NOMO-1 treated with DMSO at 0.1 percent for 48 hours (cell line): ENCODE results near the gene CCL13.
A peak's percentile ranks its signal among the peaks of the same experiment; 100 is the strongest.

Experiments
- DNase-seq: peaks from one replicate; lab custom pipeline; 2025; ENCODE audit not compliant: unreplicated experiment; lab: John Stamatoyannopoulos, UW

Gene CCL13

DNA sequence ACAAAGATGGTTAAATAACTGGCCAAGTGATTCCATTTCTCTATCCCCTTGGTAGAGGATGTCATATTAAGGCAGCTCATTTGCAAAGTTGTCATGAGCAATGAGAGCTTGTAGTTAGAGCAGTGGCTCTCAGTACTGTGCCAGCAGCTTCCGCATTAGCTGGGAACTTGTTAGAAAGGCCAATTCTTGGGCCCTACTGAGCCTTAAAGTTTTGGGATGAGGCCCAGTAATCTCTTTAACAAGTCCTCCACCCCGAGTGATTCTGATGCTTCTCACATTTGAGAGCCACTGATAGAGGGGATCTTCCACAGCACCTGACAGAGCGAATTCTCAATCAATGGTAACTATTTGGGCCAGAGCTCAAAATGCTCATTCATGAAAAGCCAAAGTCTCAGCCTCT is 26.9 kb downstream of the CCL13 start:
- no peak for DNase-seq

DNA sequence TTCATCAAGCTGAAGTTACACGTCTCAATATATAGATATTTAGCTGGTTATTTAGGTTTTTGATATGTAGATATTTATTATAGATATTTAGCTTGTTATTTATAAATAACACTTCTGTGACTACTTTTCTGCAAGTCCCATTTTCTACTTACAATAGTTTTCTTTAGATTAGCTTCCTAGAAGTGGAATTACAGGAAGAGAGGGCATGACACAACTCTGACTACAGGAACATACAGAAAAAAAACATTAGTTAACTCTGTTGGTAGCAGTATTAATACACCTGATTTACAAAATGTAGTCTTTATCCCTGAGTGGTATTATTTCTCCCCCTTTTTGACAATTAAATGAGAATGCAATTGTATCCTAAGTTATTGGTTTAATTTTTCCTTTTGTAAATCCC is 28.0 kb downstream of the CCL13 start:
- no peak for DNase-seq

DNA sequence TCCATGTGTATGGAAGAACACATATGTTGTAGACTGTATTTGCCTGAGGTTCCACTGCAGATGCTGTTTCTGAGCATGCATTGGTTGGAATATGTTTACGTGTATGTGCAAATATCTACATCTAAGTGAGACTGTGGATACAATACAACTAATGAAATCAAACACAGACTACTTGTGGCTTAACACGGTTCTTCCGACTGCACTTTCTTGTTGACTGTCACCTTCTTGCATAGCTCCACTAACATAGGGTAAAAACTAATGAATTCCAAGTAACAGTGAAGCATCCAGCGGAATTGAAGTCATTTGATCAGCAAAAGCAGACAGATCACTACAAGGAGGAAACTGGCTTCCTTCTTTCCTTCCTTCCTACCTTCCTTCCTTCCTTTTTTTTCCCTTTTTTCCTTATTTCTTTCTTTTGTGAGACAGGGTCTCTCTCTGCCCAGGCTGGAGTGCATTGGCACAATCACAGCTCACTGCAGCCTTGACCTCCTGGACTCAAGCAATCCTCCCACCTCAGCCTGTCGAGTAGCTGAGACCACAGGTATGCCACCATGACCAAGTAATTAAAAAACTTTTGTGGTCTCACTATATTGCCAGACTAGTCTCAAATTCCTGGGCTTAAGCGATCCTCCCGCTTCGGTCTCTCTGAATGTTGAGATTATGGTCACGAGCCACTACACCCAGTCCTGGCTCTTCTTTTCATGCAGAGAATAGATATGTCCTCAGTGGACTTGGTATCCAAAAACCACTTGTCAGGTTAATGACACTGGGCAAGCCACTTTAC is 28.7 kb downstream of the CCL13 start:
- no peak for DNase-seq

DNA sequence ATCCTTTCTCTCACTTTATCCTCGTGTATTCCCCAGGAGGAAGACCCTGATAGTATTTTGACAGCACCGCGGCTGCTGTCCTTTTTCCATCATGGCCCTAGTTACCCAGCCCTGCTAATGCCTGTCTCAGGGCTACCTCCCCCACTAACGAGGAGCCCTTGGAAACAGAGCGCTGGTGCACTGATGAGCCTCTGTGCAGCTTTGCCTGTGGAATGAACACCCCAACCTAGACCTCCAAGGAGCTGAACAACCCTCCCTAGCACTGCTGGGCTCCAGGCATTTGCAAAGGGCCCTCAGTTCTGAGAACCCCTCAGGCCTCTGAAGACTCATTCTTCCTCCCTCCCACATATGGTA is 30.0 kb downstream of the CCL13 start:
- no peak for DNase-seq

DNA sequence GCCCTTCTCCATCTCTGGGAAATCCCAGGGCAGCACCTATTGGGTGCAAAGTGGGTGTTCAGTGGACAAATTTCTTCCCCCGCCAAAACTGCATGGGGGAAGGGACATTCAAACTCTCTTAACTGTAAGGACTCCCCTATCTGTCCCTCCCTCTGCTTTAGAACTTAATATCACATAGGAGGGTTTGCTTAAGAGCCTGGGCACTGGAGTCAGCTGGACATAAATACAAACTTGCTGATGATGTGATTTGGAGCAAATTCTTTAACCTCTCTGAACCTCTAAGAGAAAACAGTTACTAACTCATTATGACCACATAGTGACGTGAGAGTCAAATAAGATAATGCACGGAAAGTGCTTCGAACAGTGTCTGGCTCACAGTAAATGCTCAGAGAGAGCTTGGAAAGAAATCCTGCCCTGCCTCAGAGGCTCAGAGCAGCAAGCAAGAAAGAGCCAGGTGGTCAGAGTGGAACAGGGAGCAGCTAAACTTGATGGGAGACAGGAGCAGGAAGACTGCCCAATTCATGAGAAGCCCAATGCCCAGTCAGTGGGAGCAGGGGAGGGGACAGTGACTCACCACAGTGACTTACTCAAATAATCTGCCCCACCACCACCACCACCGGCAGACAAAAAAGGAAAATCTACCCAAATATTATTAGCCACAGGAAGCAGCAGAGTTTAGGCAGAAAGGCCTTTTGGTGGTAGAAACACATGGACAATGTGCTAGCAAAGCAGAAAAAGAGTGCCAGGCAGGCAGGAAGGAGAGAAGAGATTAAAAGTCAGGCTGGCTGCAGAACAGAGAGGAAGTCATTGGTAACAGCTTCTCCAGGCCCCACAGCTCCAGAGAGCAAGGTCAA is 30.6 kb downstream of the CCL13 start:
- peak; percentile 60 for DNase-seq

DNA sequence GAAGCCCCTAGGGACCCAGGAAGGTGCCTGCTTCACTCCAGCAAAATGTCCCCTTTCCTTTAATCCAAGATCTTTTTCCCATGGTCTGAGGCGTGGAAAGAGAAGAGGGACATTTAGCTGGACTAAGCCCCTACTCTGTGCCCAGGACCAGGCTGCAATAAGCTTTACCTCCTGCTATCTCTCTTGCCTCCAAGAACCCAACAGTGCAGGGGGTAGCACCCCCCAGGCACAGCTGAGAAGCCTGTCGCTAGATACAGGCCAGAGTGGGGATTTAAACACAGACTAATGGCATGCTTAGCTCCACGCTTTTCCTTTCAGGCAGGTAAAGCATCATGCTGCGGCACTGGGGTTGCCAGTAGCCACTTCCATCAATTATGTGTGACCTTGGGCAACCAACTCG is 31.3 kb downstream of the CCL13 start:
- DNase-seq, result no peak

DNA sequence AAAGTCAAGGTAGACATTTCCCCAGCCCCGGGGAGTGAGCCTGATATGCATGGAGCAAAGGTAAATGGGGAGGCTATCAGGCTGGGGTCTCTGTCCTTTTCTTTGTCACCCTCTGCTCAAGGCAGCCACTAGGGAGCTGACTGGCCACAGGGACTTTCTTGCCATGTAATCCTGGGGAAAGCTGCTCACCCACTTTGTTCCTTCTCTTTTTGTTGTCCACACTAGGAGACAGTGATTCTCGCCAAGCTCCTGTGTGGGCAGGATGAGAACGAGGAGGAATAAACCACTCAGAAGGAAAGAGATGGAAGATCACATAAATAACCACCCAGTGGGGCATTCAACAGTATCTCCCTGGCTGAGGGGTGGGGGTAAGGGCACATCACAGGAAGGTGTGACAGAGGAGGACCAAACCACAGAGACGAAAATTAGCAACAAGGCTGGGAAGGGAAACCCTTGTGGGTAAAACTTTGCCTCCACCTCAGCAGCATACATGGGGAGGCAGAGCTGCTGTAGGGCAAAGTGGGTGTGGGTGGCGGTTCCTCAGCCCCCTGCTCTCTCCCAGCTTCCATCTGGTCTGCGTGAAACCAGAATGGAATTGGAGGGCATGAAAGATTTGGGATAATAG is 33.0 kb downstream of the CCL13 start:
- no peak for DNase-seq

DNA sequence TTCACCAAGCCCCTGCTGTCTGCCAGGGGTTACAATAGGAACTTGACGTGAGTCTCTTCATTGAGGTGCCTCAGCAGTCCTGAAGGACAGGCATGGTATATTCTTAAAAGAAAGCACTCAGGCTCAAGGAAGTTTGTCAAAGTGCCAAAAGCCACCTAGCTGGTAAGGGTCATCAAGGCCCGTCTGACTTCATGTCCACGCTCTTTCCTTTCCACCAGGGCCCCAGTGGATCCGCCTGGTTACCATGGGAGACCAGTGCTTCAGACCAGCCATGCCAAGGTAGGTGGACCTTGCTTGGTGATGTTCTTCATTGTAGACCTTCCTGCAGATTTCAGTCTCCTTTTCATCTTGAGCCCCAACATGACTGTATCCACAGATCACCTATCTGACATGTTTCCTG is 34.4 kb downstream of the CCL13 start:
- no peak for DNase-seq

DNA sequence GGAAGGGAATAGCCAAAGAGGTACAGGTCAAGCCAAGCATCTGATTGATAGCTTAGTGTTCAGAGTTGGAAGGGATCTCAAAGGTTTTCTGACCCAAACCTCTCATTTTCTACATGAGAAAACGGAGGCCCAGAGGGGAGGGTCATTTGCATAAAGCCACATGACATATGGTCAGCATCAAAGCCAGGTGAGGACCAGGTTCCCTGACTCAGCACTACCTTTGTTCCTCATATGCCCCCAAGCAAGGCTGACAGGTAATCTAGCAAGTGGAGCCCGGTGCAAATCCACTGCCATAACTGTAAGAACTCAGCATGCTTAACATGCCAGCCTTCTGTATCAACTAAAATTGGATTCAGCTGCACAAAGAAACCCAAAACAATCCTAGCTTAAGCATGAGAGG is 35.0 kb downstream of the CCL13 start:
- DNase-seq, result no peak

DNA sequence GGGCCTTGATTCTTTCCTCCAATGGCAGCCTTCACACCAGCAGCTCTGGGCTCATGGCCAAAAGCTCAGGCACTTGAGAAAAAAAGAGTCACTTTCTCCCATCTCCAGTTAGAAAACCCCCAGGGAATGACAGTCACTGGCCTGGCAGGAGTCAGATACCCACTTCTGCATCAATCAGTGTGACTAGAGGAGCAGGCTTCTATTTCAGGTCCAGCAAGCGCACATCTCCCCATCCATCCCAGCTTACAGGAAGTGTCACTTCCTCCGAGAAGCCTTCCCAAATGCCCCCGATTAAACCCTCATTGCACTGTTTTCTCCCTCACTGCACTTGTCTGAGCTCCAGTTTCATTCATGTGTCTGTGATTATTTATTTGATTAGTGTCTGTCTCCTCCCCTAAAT is 37.1 kb downstream of the CCL13 start:
- no peak for DNase-seq

DNA sequence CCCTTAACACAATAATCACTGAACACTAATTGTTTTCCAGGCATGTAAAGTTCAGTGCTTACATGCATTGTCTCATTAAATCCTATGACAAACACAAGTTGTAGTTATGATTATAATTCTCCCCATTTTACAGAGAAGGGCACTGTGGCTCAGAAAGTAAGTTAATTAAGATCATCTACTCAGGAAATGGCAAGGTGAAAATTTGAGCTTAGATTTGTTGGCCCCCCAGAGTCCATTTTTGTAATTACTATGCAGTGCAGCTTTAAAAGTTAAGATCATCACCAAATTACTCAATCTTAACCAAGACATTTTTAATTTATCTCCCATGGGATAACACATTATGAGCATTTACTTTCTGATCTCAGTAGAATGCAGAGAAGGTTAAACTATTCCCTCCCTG is 41.0 kb downstream of the CCL13 start:
- no peak for DNase-seq

DNA sequence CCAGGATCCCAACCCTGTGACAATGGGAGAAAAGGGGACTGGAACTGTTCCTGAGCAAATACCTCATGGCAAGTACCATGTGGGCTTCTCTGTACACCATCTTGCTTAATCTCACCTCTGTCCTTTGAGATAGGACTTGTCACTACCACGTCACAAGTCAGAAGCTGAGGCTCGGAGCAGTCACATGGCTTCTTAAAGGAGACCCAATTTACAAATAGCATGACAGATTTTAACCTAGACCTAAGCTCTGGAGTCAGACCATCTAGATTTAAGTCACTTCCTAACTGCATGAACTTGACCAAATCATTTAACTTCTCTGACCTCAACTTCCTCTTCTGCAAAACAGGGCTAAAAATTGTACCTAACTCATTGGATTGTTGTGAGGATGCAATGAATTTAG is 42.7 kb downstream of the CCL13 start:
- peak; percentile 98 for DNase-seq

DNA sequence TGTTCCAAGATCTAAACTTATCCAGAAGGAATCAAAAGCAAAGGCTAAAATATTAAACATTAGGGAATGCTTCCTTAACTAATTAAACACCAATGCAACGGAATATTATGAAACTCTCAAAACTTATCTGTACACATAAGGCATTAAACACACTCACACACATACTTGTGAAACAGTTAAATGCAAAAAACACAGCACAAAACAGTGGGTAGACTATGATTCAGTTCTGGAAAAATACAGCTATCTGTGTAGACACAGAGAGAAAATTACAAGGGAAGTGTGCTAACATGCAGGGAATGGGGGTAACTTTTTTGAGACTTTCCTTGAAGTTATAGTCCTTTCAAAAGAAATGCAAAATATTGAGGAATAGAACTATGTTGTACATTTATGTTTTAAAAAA is 43.4 kb downstream of the CCL13 start:
- DNase-seq, result no peak

DNA sequence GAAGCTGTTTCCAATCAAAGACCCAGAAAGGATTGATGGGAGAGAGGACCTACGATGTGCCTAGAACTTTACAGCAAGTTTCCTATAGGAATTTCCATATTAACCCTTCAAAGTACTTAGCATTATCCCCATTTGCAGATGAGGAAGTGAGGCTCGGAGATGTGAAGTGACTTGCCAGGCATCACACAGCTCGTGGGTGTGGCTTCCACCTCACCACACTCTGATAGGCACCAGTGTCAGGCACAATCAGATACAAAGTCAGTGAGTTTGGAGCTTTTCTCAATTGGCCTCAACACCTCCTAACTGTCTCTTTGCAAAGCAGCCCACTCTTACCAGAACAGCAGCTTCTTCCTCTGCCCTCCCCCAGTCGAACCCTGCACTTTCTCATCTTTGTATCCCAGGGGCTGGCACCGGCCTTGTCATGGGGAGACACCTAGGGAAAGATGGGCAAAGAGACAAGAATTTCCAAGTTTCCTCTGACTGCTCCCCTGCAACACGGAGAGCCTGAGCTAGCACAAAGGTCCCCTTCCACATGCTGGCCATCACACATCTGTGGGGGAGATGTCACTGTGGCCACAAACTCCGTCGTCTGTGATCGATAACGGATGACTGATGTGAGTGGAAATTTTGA is 44.1 kb downstream of the CCL13 start:
- DNase-seq, result no peak

DNA sequence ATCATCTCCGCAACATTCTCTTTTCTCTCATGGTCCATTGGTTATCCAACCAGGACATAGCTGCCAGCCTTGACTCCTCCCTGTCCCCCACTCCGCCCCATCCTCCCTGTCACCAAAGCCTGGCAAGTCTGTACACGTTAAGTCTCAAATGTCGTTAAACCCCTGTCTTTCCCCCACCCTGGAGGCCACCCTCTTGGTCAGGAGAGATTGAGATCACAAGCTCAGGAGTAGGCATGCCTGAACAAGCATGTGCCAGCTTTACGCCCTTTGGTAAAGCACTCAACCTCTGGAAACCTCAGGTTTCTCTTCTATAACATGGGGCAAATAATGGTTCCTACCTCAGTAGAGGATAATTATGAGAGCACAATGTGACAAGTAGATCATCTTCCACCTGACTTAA is 44.9 kb downstream of the CCL13 start:
- peak; percentile 44 for DNase-seq

DNA sequence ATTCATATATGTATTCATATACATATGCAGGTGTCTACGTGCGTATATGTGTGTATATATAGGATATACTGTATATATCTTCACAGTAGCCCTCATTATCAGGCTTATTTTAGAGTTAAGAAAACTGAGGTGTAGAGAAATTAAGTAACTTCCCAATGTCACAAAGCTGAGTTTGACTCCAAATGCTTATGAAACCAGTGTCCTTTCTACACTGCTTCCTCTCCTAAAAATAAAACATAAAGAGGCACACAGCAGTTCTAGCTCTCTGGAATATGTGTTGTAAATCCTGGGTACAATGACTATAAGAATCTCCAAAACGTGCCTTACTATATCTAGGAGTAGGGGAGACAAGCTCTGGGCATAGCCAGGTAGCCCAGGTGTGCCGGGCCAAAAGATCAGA is 46.7 kb downstream of the CCL13 start:
- peak; percentile 53 for DNase-seq

DNA sequence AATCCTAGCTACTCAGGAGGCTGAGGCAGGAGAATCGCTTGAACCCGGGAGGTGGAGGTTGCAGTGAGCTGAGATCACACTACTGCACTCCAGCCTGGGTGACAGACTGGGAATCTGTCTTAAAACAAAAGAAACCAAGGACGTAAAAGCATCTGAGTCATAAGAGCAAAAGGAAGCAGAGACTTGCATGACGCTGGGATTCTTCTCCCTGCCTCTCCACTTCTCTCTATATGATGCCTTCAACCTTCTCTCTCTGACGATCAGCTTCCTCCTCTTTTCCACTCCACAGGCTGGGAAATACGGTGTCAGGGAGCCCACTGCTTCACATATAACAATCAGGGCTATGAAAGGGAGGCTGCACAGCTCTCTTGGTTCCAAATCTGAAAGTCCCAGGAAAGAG is 49.9 kb downstream of the CCL13 start:
- DNase-seq, result no peak
